Progenitor cell of endocrine pancreas (in vitro differentiated cells): ENCODE data around the gene MPV17. TPM values are rescaled to one million over a fixed set of nuclear protein-coding genes. Genes with fewer than 3 reads are reported as not detected.

Experiments
- DNase-seq: peaks from one replicate; pipeline ENCODE4 v3.0.0; 2021; ENCODE audit warnings: low spot score; ENCODE audit not compliant: unreplicated experiment
- H3K27ac Mint-ChIP-seq: 2 replicates; pipeline ENCODE4 v1.8.0; 2021; ENCODE audit warnings: mild to moderate bottlenecking, moderate library complexity, mixed read lengths
- H3K27me3 Mint-ChIP-seq: 2 replicates; pipeline ENCODE4 v1.8.0; 2021; ENCODE audit warnings: mixed read lengths
- H3K36me3 Mint-ChIP-seq: 2 replicates; pipeline ENCODE4 v1.8.0; 2022; ENCODE audit warnings: mixed read lengths; ENCODE audit not compliant: insufficient read depth
- H3K4me1 Mint-ChIP-seq: 2 replicates; pipeline ENCODE4 v1.8.0; 2021; ENCODE audit warnings: low read depth, mixed read lengths
- H3K4me3 Mint-ChIP-seq: 2 replicates; pipeline ENCODE4 v1.8.0; 2021; ENCODE audit warnings: low read depth, mild to moderate bottlenecking, moderate library complexity, mixed read lengths
- H3K9me3 Mint-ChIP-seq: 2 replicates; pipeline ENCODE4 v1.8.0; 2021; ENCODE audit warnings: low read depth, mixed read lengths
- total RNA-seq: library from RNA; stranded (reverse); gene quantifications from 2 replicates; pipeline ENCODE4 v1.2.1, GENCODE V29; 2021
- TF ChIP-seq, protein P1 (sequence below): fragments of 200-600 bp; sonication (generic); IDR thresholded peaks from one replicate; pipeline ENCODE4 v1.5.0; 2021; ENCODE audit warnings: antibody characterized with exemption, mild to moderate bottlenecking; ENCODE audit not compliant: unreplicated experiment

Gene MPV17
- total RNA-seq, 1 donor from 2014 or later, result 60.4 TPM

DNA sequence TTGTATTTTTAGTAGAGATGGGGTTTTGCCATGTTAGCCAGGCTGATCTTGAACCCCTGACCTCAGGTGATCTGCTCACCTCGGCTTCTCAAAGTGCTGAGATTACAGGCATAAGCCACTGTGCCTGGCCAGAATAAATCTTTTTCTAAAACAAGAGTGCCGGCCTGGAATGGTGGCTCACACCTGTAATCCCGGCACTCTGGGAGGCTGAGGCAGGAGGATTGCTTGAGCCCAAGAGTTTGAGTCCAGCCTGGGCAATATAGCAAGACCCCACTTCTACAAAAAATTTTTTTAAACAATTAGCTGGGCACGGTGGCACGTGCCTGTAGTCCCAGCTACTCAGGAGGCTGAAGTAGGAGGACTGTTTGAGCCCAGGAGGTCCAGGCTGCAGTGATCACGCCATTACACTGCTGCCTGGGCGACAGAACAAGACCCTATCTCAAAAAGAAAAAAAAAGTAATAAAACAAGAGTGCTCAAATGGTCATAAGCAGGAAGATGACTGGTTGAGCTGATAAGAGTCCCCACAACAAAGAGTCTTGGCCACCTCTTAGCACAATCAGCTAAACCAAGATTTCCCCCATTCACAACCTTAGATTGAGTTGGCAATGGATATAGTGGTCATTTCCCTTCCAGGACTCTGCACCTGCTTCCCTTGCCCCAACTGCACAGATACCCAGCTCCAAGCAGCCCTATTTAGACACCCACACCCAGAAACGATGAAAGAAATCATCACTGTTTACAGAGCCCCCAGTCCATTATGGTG lies 8.8 kb downstream of the MPV17 start:
- DNase-seq, result no peak
- no peaks in the 10 kb centered on the region for H3K9me3 Mint-ChIP-seq
- H3K27ac Mint-ChIP-seq, result no peak overlapping the region
- H3K36me3 Mint-ChIP-seq, result peaks cover 7% of the 10 kb centered on the region
- H3K27me3 Mint-ChIP-seq, result peaks cover 7% of the 10 kb centered on the region
- no peaks in the 10 kb centered on the region for H3K4me1 Mint-ChIP-seq
- TF ChIP-seq, protein P1, sequence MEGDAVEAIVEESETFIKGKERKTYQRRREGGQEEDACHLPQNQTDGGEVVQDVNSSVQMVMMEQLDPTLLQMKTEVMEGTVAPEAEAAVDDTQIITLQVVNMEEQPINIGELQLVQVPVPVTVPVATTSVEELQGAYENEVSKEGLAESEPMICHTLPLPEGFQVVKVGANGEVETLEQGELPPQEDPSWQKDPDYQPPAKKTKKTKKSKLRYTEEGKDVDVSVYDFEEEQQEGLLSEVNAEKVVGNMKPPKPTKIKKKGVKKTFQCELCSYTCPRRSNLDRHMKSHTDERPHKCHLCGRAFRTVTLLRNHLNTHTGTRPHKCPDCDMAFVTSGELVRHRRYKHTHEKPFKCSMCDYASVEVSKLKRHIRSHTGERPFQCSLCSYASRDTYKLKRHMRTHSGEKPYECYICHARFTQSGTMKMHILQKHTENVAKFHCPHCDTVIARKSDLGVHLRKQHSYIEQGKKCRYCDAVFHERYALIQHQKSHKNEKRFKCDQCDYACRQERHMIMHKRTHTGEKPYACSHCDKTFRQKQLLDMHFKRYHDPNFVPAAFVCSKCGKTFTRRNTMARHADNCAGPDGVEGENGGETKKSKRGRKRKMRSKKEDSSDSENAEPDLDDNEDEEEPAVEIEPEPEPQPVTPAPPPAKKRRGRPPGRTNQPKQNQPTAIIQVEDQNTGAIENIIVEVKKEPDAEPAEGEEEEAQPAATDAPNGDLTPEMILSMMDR, result no peak
- no peak overlapping the region for H3K4me3 Mint-ChIP-seq

DNA sequence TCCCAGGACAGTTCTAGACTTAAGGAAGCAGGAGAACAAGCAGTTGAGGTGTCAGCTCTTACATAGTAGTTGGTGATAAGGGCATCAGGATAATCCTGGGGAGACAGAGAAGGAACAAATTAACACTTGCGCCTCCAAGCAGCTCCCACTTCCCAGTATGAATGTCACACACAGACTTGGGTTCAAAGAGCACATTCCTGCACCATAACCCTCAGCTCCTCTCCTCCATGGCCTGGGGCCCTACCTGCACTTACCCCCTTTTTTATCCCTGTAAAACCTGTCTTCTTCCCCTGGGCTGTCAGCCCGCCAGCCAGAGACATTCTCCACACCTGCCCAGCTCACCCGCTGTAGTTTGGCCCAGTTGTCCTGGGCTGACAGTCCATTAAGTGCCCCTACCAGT lies 10.7 kb downstream of the MPV17 start:
- Mint-ChIP-seq H3K27me3 (peaks cover 22% of the 10 kb centered on the region), H3K27ac (no peak overlapping the region), H3K4me3 (no peak overlapping the region), H3K4me1 (no peaks in the 10 kb centered on the region), H3K36me3 (peaks cover 7% of the 10 kb centered on the region), H3K9me3 (no peaks in the 10 kb centered on the region)
- no peak for DNase-seq
- TF ChIP-seq, protein P1, result no peak

DNA sequence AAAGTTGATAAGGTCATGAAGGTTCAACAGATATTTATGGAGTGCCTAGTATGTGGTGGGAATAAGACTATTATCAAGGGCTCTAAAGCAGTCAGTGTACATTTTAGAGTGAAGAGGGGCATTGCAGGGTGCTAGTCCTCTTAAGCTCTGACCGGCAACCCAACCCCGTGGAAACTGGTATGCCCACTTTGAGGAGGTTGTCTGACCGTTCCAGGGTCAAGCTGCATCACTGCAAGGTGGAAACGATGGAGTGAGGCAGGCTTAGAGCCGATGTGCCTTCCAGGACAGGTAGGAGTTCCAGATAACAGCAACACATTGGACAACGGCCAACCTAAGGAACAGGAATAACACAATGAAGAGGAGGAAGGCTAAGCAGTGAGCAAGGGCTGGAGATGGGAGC lies 13.2 kb downstream of the MPV17 start:
- Mint-ChIP-seq H3K27me3 (peaks cover 45% of the 10 kb centered on the region), H3K4me1 (no peaks in the 10 kb centered on the region), H3K9me3 (no peaks in the 10 kb centered on the region), H3K4me3 (no peak overlapping the region), H3K27ac (no peak overlapping the region), H3K36me3 (peaks cover 7% of the 10 kb centered on the region)
- DNase-seq, result no peak
- TF ChIP-seq, protein P1, result no peak

DNA sequence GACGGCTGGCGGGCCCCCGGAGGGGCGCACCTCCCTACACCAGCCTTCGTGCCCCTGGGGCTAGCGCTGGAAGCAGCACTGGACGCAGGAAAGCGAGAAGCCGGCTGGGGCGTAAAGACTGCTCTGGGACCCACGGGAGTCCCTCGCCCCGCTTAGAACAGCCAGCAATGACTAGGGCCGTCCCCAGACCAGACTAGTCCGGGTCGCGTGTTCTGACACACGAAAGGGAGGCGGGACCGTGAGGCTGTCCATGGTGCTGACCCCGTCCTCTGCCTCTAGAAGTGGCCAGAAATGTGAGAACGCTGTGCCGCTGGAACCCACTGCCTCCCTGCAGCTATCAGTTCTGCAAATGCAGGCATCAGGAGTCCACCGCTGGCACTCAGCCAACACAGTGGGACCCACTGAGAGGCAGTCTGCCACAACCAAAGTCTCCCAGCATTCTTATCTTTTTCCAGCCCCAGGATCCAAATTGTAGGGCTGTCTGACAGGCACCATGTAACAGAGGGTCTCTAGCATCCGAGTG lies 14.5 kb downstream of the MPV17 start, which contains the start of gene UCN:
Gene UCN (minus strand): TSS at position 87 of the 523 bp plus-strand sequence. CDS start 550 bp downstream, outside the sequence.
- no peak within 1 kb of the TSS for H3K4me3 Mint-ChIP-seq
- peak; percentile 58 for DNase-seq
- TF ChIP-seq, protein P1, result no peak

DNA sequence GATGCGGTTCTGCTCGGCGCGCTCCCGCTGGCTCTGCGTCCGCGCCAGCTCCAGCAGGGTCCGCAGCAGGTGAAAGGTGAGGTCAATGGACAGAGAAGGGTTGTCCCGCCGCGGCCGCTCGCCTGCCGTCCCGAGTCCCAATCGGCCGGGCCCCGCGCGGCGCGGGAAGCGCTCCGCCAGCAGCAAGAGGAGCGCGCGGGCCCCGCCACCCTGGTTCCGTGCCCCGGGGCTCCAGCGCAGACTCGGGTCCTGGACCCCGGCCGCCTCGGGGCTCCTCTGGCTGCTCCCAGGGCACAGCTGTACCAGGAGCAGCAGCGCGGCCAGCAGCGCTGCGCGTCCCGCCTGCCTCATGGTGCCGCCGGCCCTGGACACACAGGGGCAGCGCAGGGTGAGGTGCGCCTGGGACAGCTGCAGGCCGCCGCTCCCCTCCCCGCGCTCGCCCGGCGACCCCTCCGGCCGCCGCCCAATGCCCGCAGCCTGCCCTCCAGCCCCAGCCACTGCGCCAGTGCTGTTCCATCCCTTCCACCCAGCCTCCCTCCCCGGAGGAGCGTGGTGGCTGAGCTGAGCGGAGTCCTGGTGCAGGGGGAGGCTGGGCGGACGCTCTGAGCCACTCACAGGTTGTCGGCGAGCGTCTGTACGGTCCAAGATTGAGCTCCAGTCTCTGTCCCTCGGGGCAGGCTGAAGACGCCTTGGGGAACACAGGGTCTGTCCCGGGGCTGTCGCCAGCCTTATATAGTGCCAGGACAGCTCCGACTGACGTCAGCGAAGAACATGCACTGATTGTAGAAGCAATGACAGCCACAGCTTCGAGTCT lies 15.1 kb downstream of the MPV17 start:
- DNase-seq, result no peak
- no peaks in the 10 kb centered on the region for H3K9me3 Mint-ChIP-seq
- no peak overlapping the region for H3K4me3 Mint-ChIP-seq
- H3K36me3 Mint-ChIP-seq, result peaks cover 7% of the 10 kb centered on the region
- peaks cover 50% of the 10 kb centered on the region for H3K27me3 Mint-ChIP-seq
- no peak overlapping the region for H3K27ac Mint-ChIP-seq
- TF ChIP-seq, protein P1, result no peak
- H3K4me1 Mint-ChIP-seq, result no peaks in the 10 kb centered on the region

More for the DNA sequence above, 14.5 kb downstream of the MPV17 start, which contains the start of gene UCN:
- no peaks in the 10 kb centered on the region for H3K4me1 Mint-ChIP-seq
- H3K27ac Mint-ChIP-seq, result no peak within 1 kb of the TSS
- no peaks in the 10 kb centered on the region for H3K9me3 Mint-ChIP-seq
- peaks cover 7% of the 10 kb centered on the region for H3K36me3 Mint-ChIP-seq
- H3K27me3 Mint-ChIP-seq, result peaks cover 50% of the 10 kb centered on the region
